Activated CD4-positive, alpha-beta T cell treated with anti-CD3 and anti-CD28 coated beads for 24 hours (primary cell): ENCODE results near the gene NDUFS2.

ENCODE experiments used
- DNase-seq, 2 donors: peaks; one replicate each; pipeline ENCODE4 v3.0.0-alpha.2; 2020; ENCODE audit warnings: low read depth in 2 of 2

Gene NDUFS2

DNA sequence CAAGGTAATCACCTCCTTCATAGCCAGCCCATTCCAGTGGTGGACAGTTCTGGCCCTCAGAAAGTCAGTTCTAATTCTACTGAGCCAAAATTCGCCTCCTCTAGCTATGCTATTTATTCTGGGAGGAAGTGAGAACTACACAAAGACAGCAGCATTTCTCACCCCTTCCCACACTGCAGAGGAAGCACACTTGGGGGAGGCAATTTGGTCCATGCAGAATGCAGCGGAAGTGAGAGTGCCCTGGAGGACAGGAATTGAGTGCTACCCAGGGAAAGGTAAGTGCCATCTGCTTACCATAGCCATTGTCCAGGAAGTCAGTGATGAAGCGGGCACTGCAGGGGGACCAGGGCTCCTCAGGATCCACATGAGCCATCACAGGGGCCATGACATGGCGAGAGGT lies 7.0 kb upstream of the NDUFS2 start:
- no peak for DNase-seq

DNA sequence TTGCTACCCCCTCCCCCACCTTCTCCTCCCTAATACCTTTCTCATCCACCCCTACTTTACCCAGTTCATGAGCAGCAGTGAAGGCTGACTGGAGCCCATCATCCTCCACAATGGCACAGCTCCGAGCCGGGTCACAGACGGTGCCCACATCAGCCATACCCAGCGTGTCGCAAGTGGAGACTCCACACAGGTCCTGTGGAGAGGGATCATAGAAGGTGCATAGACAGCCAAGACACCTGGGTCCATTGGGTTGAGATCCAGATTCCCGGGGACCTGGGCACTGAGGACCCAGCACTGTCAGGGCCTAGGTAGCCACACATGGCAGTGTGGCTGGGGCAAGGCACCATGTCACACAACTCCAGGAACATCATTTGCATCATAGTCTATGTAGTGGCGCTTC lies 6.1 kb upstream of the NDUFS2 start:
- DNase-seq = no peak

DNA sequence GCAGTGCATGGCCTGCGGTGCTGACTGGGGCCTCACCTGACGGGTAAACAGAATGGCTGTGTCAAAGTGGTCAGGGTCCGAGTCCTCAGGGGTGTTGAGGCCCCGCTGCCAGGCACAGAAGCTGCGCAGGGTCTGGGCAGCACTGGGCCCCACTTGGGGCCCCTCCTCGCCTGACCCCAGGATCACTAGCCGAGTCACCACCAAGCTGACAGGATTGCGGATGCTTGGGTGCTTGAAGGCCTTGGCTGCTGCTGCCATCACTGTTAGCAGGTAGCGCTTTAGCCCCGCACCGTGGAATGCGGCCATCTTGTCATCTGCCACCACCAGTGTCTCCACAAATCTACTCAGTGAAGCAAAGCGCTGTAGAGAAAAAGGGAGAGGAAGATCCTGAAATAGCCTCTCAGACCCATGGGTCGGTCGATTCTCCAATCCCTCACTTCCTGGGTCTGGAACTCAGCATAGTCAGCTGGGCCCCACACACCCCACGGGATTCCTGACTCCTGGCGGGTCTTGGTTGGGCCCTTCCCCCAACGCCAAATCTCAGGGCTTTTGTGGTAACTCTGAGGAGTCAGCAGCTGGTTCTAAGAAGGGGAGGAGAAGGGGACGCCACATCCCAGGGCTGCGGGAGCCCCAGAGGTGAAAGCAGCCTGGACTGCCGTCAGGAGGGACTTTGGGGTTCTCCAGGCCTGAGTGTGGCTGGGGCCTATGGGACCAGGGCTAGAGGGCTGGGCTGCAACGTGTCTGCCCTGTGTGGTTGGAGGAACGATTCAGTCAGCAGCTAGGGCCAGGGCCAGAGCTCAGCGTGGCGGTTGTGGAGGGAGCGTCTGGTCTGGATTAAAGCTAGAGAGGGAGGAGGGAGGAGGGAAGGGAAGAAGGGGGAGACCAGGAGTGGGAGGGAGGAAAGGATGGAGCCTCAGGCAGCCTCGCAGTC lies 5.4 kb upstream of the NDUFS2 start:
- no peak for DNase-seq

DNA sequence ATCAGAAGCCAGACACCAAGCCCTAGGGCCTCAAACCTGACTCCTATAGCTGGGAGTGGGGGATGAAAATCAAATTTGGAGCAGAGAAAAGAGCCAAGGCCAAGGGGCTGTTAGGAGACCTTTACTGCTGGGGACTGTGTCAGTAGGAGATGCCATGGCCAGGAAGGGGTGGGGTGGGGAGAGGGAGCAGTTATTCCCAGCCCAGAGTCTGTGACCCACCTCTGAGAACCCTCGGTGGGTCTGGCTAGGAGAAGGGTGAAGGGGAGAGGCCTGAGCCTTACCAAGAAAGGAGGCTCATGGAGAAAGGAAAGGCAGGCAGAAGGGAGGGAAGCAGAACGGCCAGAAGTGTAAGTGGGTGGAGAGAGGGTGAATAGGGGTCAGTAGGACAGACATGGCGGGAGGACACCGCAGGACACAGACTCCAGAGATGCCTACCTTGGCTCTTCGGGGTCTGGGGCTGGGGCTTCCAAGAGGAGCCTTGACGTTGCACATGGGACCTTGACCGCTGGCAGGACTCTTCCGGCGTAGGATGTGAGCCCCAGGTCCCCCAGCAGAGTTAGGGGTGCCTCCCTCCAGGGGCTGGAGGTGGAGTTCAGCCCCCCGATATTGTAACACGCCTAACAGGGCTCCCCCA lies 4.5 kb upstream of the NDUFS2 start:
- no peak for DNase-seq

DNA sequence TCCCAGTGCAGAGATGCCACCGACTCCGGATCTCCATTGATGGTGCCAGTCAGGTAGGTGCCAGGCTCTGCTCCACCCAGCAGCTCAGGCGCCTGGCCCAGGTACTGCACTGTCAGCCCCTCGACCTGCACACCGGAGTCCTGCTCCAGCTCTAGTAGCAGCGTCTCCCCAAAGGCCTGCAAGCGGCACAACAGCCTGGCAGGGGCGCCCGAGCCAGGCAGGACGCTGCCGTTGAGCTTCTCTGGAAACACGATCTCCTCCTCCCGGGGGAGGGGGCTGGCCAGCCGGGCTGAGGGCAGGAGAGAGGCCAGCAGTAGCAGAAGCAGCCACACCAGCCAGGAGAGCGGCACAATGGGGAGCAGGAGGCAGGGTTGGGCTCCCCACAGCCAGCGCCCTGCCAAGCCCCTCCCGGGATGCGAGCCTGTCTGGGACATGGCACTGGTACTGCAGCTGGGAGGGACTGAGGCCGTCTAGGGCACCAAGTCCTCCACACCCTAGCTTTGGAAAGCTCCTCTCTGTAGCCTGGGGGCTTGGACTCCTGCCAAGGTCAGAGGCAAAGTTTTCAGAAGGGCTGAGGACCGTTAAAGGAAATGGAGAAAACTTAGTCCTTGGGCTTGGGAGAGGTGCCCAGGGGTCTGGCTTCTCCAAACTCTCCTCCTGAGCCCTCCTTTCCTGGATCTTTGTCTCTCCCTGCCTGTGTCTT lies 3.8 kb upstream of the NDUFS2 start:
- DNase-seq = no peak

DNA sequence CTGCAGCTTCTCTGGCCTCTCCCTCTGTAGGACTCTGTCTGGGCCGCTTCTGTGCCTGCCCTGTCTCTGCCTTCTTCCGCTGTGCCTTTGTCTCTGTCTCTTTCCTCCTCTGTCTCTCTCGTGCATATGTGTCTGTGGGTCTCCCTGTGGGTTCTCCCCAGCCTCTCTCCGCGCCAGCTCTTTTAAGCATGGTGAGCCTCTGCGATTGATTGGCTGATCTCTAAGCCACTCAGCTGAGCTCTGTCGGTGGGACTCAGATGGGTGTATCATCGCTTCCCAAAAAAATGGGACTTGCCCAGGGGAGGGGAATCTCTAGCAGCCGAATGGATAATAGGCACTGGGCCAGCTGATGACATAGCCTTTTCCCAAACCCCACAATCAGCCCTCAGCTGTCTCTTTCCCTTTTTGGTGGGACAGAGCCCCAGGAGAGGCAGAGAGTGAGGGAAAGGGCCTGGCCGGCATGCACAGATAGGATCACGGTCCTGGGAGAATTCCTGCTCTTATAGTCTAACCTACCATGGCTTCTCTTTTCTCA lies 3.2 kb upstream of the NDUFS2 start, which contains the start of gene ADAMTS4:
TSS of gene ADAMTS4 (minus strand) at position 158 of the 535 bp plus-strand sequence. CDS start 427 bp downstream, outside the sequence.
- DNase-seq = no peak

DNA sequence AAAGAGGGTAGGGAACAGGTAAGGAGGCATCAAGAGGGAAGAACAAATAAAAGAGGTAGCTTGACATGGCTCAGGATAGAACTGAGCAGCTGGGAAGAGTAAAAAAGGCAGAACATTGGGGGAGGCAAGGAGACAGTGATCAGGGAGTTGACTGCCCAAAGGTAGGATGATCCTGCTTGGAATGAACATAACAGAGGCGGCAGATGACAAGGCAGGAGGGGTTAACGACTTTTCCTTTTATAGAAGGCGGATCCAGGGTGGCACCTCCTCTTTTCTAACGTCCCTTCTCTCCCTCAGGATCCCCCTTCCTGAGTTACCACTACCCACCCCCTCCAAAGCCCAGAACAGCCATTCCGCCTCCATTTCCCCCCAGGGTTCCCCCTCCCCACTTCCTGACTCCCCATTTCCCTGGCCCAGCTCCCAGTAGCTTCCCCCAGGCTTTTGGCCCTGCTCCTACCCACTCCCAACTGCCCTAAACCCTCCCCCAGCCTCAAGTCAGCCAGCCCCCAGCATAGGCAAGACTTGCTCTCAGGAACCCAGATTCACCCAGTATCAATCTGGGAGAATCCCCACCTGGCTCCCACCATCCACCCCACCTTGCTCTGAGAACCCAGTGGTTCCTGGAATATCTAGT lies 2.5 kb upstream of the NDUFS2 start:
- no peak for DNase-seq

DNA sequence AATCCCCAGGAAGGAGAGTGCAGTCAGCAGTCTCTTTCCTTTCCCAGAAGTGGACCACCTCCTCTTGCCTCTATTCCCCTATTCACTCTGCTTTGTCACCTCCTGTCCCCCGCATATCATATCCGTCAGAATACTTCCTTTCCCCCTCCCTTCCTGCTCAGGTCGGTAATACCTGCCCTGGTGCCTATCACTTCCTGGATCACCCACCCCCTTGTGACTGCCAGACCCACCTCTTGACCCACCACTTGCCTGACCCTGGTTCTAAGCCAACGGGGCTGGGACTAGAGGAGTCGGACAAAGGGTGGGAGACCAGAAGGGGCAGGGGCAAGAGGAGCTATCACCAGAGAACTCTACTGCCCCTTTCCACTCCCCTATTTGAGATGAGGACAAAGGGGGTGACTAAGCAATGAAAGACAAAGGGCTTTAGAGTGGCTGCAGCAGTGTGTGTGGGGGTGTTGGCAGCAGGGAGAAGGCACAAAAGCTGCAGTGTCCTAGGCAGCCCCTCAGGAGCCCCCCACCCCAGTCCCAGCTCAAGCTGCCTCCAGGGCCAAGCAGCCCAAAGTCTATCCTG lies 1.7 kb upstream of the NDUFS2 start:
- DNase-seq = no peak

DNA sequence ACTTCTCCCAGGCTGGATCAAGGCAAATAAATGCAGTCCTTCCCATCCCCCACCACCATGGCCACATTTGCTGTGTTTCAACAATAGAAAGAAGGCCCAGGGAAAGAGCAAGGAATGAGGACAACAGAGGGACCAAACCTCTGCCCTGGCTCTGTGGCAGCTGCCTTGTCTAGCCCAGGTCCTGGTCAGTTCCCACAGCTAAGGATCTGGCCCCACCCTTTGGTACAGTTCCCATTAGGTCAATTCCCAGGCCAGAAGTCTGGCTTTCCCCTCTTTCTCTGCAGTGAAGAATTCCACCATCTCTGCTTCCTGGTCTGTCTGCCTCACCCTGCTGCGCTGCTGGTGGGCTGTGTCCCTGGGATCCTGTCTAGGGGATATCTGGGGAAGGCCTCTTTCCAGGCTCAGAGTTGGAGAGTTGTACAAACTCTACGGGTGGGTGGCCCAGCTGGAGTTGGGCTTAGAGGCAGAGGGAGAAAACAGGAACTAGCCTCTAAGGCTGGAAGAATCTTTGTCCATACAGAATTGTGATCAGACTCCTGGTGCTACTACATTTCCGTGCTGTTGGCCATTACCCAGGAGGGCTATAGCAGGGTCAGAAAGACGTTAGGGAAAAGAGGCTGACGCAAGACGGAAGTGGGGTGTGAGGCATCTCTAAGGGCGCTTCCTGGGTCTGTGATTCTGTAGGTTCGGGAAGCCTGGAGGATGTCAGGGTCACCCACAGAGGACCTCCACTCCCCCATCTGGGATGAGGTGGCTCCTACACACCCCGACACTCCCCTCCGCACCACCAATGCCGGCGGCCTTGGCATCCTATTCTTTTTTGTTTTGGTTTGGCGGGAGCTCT lies 953 bp upstream of the NDUFS2 start:
- no peak for DNase-seq

DNA sequence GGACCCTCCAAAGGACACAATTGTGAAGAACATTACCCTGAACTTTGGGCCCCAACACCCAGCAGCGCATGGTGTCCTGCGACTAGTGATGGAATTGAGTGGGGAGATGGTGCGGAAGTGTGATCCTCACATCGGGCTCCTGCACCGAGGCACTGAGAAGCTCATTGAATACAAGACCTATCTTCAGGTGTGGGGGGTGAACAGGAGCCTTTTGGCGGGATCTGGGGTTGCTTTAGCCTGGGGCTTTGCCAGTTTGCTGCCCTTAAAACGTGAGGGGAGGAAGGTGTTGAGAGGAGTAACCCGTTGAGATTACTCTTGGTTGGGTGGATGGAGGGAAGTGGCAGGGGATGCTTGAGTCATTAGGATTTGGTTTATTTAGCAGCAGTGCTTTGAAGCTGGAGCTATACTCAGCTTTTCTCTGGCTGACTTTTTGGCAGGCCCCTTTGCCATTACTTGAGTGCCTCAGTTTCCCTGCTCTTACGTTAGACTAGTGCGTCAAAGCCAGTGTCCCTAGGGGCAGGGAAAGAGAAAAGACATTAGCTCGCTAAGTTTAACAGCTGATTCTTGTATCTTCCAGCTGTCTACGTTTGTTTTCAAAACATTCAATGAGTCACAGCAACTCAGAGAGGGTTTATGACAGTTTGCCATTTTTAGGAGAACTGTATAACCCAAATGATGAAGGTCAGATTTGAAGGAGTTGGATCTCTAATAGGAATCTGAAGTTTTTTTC lies 4.4 kb downstream of the NDUFS2 start:
- no peak for DNase-seq

DNA sequence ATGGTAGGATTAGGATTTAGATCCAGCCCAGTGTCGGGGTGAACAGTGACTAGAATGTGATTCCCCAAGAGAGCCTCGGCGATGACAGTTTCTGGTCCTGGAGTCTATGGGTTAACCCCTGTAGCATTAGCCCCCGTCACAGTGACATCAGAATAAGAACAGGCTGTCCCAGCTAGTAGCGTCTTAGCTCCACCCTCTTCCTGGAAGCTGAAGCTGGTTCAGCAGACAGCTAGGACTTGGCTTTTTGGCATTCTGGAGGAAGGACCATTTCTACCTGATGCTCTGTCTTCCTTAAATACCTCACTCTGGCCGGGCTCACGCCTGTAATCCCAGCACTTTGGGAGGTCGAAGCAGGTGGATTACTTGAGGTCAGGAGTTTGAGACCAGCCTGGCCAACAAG lies 5.0 kb downstream of the NDUFS2 start:
- no peak for DNase-seq

DNA sequence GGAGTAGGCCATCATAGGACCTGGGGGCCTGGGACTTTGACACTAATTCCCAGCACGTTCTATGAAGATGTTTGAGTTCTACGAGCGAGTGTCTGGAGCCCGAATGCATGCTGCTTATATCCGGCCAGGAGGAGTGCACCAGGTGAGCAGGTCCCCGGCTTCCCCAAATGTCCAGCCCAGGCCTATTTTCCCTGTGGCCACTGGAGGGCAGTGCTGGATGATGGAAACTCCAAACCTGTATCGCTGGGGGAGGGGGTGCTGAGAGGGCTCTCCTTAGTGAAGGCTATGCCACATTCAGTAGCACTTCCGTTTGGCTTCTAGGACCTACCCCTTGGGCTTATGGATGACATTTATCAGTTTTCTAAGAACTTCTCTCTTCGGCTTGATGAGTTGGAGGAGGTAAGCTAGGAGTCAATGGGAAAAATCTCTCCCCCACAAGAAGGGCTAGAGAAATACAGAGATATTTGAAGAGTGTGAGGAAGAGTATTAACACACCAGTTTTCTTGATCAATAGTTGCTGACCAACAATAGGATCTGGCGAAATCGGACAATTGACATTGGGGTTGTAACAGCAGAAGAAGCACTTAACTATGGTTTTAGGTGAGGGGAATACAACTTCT lies 7.7 kb downstream of the NDUFS2 start:
- DNase-seq = peak; percentile 61 to 64

DNA sequence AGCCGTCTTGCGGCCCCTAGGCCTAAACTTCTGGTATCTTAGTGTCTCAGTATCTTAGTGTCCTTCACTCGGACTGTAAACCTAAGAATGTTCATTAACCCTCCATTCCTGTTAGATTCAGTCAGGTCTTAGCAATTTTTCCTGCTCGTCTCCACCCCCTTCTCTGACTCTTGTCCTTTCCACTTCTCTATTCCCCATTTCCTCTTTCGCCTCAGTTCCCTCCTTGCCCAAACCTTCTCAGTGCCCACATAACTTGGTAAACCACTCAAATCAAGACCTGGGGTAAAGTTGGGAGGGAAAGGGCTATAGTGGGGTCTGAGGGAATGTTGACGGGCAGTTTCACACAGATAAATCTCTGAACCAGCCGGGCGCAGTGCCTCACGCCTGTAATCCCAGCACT lies 12.2 kb downstream of the NDUFS2 start:
- DNase-seq = no peak

DNA sequence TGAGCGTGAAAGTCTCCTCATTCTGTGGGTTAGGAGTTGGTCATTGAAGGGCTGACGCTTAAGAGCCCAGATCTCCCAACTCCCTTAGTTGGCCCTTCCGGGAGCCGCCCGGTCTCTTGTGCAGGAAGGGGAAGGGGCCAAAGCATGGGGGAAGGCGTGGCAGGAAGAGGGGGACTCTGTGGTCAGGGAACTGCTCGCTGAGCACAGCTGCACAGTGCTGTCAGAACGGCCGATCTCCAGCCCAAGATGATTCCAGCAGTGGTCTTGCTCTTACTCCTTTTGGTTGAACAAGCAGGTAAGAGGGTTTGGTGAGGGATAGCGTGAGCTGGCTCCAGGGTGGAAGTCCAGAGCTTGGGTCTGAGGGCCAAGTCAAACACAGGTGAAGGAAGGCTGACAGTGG lies 12.9 kb downstream of the NDUFS2 start, which contains the start of gene FCER1G:
TSS of gene FCER1G (plus strand) at position 220 of the 400 bp plus-strand sequence. CDS start at position 247, 27 bp downstream.
- no peak for DNase-seq

DNA sequence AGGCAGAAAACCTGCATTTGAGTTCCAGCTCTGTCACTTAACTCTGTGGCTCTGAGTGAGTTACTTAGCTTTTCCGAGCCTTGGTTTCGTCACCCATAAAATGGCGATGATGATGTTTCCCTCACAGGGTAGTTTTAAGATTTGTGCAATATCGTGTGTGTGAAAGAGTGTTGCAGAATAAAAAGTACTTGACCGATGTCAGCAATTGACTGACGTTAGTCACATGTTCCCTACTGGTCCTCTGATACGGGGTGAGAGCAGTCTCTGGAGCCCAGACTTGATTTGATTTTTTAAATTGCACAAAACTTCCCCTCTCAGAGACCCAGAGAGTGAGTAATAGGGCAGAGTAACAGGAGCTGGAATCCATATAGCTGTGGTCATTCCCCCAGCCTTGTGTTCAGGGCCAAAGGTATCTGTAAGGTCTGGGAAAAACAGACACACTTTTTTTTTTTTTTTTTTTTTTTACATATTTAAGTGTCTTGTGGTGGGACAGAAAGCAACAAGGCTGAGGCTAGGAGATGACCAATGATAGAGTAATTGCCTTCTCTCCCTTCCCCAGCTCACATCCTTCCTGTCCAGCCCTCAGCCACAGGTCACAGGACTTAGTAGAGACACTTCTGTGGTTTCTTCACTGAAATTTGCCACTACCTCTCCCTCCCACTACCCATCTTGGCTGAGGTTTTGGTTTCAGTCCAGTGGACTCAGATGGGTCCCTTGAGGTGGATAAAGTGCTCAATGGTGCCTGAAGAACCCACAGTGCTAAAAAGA lies 15.0 kb downstream of the NDUFS2 start:
- DNase-seq = no peak

DNA sequence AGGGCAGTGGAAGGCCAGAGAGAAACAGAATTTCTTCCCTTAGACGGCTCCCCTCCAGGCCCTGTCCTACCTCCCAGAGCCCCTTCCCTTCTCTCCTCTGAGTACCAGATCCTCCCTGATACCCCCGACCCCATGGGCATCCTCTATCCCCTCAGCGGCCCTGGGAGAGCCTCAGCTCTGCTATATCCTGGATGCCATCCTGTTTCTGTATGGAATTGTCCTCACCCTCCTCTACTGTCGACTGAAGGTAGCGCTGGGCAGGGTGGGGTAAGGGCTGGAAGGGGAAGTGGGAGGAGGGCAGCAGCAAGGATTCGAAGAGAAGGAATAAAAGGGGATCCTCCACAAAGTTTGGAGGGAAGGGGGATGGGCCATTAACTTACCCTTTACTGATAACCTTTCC lies 15.7 kb downstream of the NDUFS2 start:
- DNase-seq = no peak

DNA sequence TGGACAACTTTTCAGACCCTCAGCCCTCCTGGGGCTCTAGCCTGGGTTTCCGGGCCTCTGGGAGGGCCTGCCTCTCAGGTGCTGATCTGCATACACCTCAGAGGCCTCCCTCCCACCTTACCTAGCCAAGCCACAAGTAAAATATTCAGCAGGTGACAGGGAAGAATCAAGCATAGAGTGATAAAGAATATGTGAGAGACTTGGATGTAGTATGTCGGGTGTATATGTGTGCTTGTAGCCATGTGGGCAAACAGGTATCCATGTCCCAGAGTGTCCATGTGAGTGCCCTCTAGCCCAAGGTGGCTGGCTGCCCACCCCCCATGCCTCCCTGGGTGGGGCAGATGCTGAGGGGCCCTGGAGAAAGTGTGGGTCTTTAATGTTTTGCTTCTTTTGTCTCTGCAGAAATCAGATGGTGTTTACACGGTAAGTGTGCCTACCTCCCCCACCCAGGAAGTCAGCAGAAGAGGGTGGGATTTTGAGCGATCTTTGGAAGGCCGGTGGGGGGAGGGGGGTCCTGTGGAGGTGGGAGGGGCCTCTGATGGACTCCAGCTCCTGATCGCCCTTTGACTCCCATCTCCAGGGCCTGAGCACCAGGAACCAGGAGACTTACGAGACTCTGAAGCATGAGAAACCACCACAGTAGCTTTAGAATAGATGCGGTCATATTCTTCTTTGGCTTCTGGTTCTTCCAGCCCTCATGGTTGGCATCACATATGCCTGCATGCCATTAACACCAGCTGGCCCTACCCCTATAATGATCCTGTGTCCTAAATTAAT lies 16.3 kb downstream of the NDUFS2 start:
- DNase-seq = no peak
